K562 (cell line): ENCODE data around the gene NEUROD6.

Experiments used
- DIDO1 ChIP-seq: fragments of 450-650 bp; IDR thresholded peaks from 2 replicates; pipeline ENCODE4 v1.6.1; 2016; ENCODE audit warnings: low read depth, missing biosample characterization, missing genetic modification characterization
- EGR1 ChIP-seq: fragments of 450-650 bp; conservative IDR thresholded peaks from 2 replicates; pipeline ENCODE4 v1.6.1; 2017; ENCODE audit warnings: mild to moderate bottlenecking
- JUN ChIP-seq, 2 experiments: sonication (generic) in 1 of 2; formaldehyde crosslinking in 1 of 2; IDR thresholded peaks; 2 replicates each; pipeline versions ENCODE4 v1.6.1 to v1.8.0; 2012 to 2022; ENCODE audit warnings: borderline replicate concordance in 2 of 2, mild to moderate bottlenecking in 2 of 2, improper control_type of control experiment in 1 of 2, low read depth in 1 of 2, low read length in 1 of 2, missing genetic modification reagents in 1 of 2
- SMARCC2 ChIP-seq: fragments of 450-650 bp; IDR thresholded peaks from 2 replicates; pipeline ENCODE4 v1.6.1; 2017; ENCODE audit warnings: antibody characterized with exemption, moderate library complexity, mild to moderate bottlenecking, low read depth
- TF ChIP-seq, protein P1 (sequence below): sonication (generic); formaldehyde crosslinking; IDR thresholded peaks from 2 replicates; pipeline ENCODE4 v1.8.1; 2023; ENCODE audit warnings: mild to moderate bottlenecking, missing genetic modification reagents, moderate library complexity
- TF ChIP-seq, protein P2 (sequence below): fragments of 150-350 bp; conservative IDR thresholded peaks from 2 replicates; pipeline ENCODE4 v1.6.1; 2014; ENCODE audit warnings: low read length
- TF ChIP-seq, protein P3 (sequence below): fragments of 250-450 bp; sonication (Bioruptor Pico); IDR thresholded peaks from 2 replicates; pipeline ENCODE4 v1.8.0; 2021; ENCODE audit warnings: mild to moderate bottlenecking, moderate library complexity

DNA sequence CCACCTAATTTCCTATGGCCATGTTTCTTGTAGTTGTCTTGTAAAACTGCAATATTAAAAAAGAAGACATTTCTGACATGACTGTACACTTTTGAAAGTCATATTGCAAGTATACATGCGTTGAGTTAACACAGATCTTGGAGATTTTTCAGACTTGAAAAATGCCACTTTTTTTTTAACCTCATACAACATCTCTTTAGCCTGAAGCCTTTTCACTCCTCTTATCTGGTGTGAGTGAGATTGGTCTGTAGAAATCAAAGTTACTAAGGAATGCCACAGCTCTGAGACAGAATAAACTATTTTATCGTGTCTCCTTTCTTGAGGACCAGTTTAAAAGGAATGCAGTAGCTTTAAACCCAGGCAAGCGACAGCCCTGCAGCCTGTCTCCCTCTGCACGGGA is 43.9 kb upstream of the NEUROD6 start:
- TF ChIP-seq, protein P1, sequence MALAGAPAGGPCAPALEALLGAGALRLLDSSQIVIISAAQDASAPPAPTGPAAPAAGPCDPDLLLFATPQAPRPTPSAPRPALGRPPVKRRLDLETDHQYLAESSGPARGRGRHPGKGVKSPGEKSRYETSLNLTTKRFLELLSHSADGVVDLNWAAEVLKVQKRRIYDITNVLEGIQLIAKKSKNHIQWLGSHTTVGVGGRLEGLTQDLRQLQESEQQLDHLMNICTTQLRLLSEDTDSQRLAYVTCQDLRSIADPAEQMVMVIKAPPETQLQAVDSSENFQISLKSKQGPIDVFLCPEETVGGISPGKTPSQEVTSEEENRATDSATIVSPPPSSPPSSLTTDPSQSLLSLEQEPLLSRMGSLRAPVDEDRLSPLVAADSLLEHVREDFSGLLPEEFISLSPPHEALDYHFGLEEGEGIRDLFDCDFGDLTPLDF (CRISPR knock-in tag), result no peak
- TF ChIP-seq DIDO1 (no peak), SMARCC2 (no peak), JUN (IDR thresholded peaks at IDR 0.05; ENCODE audit: borderline replicate concordance, low read depth, low read length) (no peak), JUN (CRISPR knock-in tag; IDR thresholded peaks at IDR 0.05; ENCODE audit: borderline replicate concordance) (no peak), EGR1 (no peak)
- TF ChIP-seq, protein P2, sequence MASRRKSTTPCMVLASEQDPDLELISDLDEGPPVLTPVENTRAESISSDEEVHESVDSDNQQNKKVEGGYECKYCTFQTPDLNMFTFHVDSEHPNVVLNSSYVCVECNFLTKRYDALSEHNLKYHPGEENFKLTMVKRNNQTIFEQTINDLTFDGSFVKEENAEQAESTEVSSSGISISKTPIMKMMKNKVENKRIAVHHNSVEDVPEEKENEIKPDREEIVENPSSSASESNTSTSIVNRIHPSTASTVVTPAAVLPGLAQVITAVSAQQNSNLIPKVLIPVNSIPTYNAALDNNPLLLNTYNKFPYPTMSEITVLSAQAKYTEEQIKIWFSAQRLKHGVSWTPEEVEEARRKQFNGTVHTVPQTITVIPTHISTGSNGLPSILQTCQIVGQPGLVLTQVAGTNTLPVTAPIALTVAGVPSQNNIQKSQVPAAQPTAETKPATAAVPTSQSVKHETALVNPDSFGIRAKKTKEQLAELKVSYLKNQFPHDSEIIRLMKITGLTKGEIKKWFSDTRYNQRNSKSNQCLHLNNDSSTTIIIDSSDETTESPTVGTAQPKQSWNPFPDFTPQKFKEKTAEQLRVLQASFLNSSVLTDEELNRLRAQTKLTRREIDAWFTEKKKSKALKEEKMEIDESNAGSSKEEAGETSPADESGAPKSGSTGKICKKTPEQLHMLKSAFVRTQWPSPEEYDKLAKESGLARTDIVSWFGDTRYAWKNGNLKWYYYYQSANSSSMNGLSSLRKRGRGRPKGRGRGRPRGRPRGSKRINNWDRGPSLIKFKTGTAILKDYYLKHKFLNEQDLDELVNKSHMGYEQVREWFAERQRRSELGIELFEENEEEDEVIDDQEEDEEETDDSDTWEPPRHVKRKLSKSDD, result no peak
- TF ChIP-seq, protein P3, sequence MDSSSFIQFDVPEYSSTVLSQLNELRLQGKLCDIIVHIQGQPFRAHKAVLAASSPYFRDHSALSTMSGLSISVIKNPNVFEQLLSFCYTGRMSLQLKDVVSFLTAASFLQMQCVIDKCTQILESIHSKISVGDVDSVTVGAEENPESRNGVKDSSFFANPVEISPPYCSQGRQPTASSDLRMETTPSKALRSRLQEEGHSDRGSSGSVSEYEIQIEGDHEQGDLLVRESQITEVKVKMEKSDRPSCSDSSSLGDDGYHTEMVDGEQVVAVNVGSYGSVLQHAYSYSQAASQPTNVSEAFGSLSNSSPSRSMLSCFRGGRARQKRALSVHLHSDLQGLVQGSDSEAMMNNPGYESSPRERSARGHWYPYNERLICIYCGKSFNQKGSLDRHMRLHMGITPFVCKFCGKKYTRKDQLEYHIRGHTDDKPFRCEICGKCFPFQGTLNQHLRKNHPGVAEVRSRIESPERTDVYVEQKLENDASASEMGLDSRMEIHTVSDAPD (CRISPR knock-in tag), result no peak
